GM18502 (cell line): ENCODE measurements around the gene TREML4.

ENCODE experiments used
- ATAC-seq: cut with Tn5 transposase; IDR thresholded peaks from one replicate; pipeline ENCODE4 v1.9.1; 2021; ENCODE audit warnings: mild to moderate bottlenecking; ENCODE audit not compliant: unreplicated experiment, poor library complexity

The TREML4 gene

GRCh38 chr6:41278699-41279405 lies 50.7 kb downstream of the TREML4 start:
- ATAC-seq = no peak

GRCh38 chr6:41280381-41281057 lies 52.4 kb downstream of the TREML4 start:
- ATAC-seq = no peak

- ATAC-seq = no peak
These were observed 55.5 kb downstream of the TREML4 start for GRCh38 chr6:41283600-41283999.

GRCh38 chr6:41284726-41285125 lies 56.6 kb downstream of the TREML4 start:
- no peak for ATAC-seq

GRCh38 chr6:41286544-41287346 lies 58.6 kb downstream of the TREML4 start, which contains the start of gene TREM1:
Gene TREM1, minus strand, starts transcription at chr6:41286682. Its CDS starts 27 bp downstream, at chr6:41286655.
- no peak for ATAC-seq

GRCh38 chr6:41288030-41288753 lies 60.0 kb downstream of the TREML4 start:
- ATAC-seq = peak; percentile 57
